GM23248 (cell line): ENCODE results near the gene MRPL46. TPM values are rescaled to one million over a fixed set of nuclear protein-coding genes. Genes with fewer than 3 reads are reported as not detected.

Experiments
- DNase-seq: peaks from one replicate; pipeline ENCODE4 v3.0.0-alpha.2; 2015
- H2AFZ ChIP-seq: fragments of 200-600 bp; sonication (generic); 2 replicates; pipeline ENCODE4 v1.6.1; 2016; ENCODE audit warnings: antibody characterized with exemption
- H3F3A ChIP-seq: fragments of 200-600 bp; sonication (generic); 2 replicates; pipeline ENCODE4 v1.6.1; 2016; ENCODE audit warnings: mild to moderate bottlenecking, antibody characterized with exemption, mixed run types; ENCODE audit not compliant: insufficient read depth
- H3K27ac ChIP-seq: fragments of 200-600 bp; sonication (generic); 2 replicates; pipeline ENCODE4 v1.5.1; 2016; ENCODE audit warnings: mild to moderate bottlenecking
- H3K27me3 ChIP-seq: fragments of 200-600 bp; sonication (generic); replicated peaks from 2 replicates; pipeline ENCODE4 v1.6.1; 2016; ENCODE audit warnings: mild to moderate bottlenecking; ENCODE audit not compliant: insufficient read depth
- H3K36me3 ChIP-seq: fragments of 200-600 bp; sonication (generic); 2 replicates; pipeline ENCODE4 v1.6.1; 2016; ENCODE audit warnings: low read depth, mild to moderate bottlenecking
- H3K4me1 ChIP-seq: fragments of 200-600 bp; sonication (generic); 2 replicates; pipeline ENCODE4 v1.6.1; 2016; ENCODE audit warnings: mild to moderate bottlenecking; ENCODE audit not compliant: insufficient read depth
- H3K4me2 ChIP-seq: fragments of 200-600 bp; sonication (generic); one replicate; pipeline ENCODE4 v1.6.1; 2016; ENCODE audit warnings: mild to moderate bottlenecking; ENCODE audit not compliant: unreplicated experiment
- H3K4me3 ChIP-seq: fragments of 200-600 bp; sonication (generic); 2 replicates; pipeline ENCODE4 v1.5.1; 2016; ENCODE audit warnings: mild to moderate bottlenecking
- H3K79me2 ChIP-seq: fragments of 200-600 bp; sonication (generic); 2 replicates; pipeline ENCODE4 v1.6.1; 2016; ENCODE audit warnings: mild to moderate bottlenecking; ENCODE audit not compliant: insufficient read depth
- H3K9ac ChIP-seq: fragments of 200-600 bp; sonication (generic); 2 replicates; pipeline ENCODE4 v1.6.1; 2016; ENCODE audit warnings: mild to moderate bottlenecking
- H3K9me2 ChIP-seq: fragments of 200-600 bp; sonication (generic); 2 replicates; pipeline ENCODE4 v1.6.1; 2016; ENCODE audit warnings: mixed run types, mild to moderate bottlenecking, moderate library complexity; ENCODE audit not compliant: insufficient read depth
- H3K9me3 ChIP-seq: fragments of 200-600 bp; sonication (generic); one replicate; pipeline ENCODE4 v1.6.1; 2017; ENCODE audit warnings: low read depth
- H4K20me1 ChIP-seq: fragments of 200-600 bp; sonication (generic); 2 replicates; pipeline ENCODE4 v1.6.0; 2016; ENCODE audit not compliant: insufficient read depth
- EZH2 ChIP-seq: fragments of 200-600 bp; sonication (generic); IDR thresholded peaks from 2 replicates; pipeline ENCODE4 v1.6.1; 2018; ENCODE audit warnings: antibody characterized with exemption, mild to moderate bottlenecking; ENCODE audit not compliant: insufficient read depth, poor library complexity, severe bottlenecking
- EZH2phosphoT487 ChIP-seq: fragments of 200-600 bp; sonication (generic); IDR thresholded peaks from 2 replicates; pipeline ENCODE4 v1.6.1; 2018; ENCODE audit warnings: antibody characterized with exemption, moderate library complexity, mild to moderate bottlenecking, low read depth; ENCODE audit not compliant: insufficient read depth
- WGBS, 2 experiments: methylation state at CpG; one replicate each; pipeline ENCODE4 v1.1.6; 2015 to 2017; ENCODE audit warnings: low lambda C conversion rate in 2 of 2, low coverage in 1 of 2; ENCODE audit errors: missing lambda C conversion rate in 2 of 2; 5-methylcytosine and 5-hydroxymethylcytosine counted together
- in situ Hi-C: fragments of 300-500 bp; cut with MboI; formaldehyde crosslinking; loops from 2 replicates; pipeline ENCODE4 v1.15.0; 2020
- polyA plus RNA-seq: library from polyadenylated mRNA; unstranded; fragments of >200 nt; fragmentation: Nextera tagmentation; extraction: Ambion mirVana; gene quantifications from 2 replicates; pipeline ENCODE4 v1.2.1, GENCODE V29; 2016
- total RNA-seq: library from RNA; depleted of rRNA; stranded (reverse); fragments of >200 nt; shearing (Covaris generic); gene quantifications from 2 replicates; pipeline ENCODE4 v1.2.3, GENCODE V29; 2014

Gene MRPL46
- total and polyA plus RNA-seq, 2 experiments from 2014 or later, result 14.6 to 38.4 TPM

- peak overlapping the region; percentile 52; the same call in 1 of the 2 replicates for H2AFZ ChIP-seq
Observed at GRCh38 chr15:88454867-88455810, 12.0 kb downstream of the MRPL46 start.

GRCh38 chr15:88454236-88454635, 13.0 kb downstream of the MRPL46 start:
- H3K9me3 ChIP-seq, result no peaks in the 10 kb centered on the region
- H3K27ac ChIP-seq, result peak overlapping the region; percentile 40; the same call in 1 of the 2 replicates
- H3K4me1 ChIP-seq, result peaks cover 12% of the 10 kb centered on the region
- no peaks in the 10 kb centered on the region for H3K9me2 ChIP-seq
- peaks cover 10% of the 10 kb centered on the region for H3F3A ChIP-seq
- H2AFZ ChIP-seq, result no peak overlapping the region
- H3K9ac ChIP-seq, result no peak overlapping the region
- peak; percentile 63 for DNase-seq
- H3K36me3 ChIP-seq, result peaks cover 8% of the 10 kb centered on the region; the same call in 1 of the 2 replicates
- H3K79me2 ChIP-seq, result no peaks in the 10 kb centered on the region
- peak overlapping the region; percentile 43 for H3K4me2 ChIP-seq
- 20 to 25% methylated on average over 1 of the region's 1 CpG for WGBS, 2 experiments
- no peaks in the 10 kb centered on the region for H3K27me3 ChIP-seq
- no peak overlapping the region for H3K4me3 ChIP-seq
- no peaks in the 10 kb centered on the region for H4K20me1 ChIP-seq
- in situ Hi-C loops, result no loop called here
- TF ChIP-seq EZH2phosphoT487 (no peak), EZH2 (no peak)

More at GRCh38 chr15:88454867-88455810, 12.0 kb downstream of the MRPL46 start:
- no peak overlapping the region for H3K27ac ChIP-seq
- peaks cover 12% of the 10 kb centered on the region for H3K4me1 ChIP-seq
- H3K27me3 ChIP-seq, result no peaks in the 10 kb centered on the region
- no peak overlapping the region for H3K9ac ChIP-seq
- H3K9me3 ChIP-seq, result no peaks in the 10 kb centered on the region
- no peaks in the 10 kb centered on the region for H3K79me2 ChIP-seq
- TF ChIP-seq EZH2 (no peak), EZH2phosphoT487 (no peak)
- peak overlapping the region; percentile 43 for H3K4me2 ChIP-seq
- H3K9me2 ChIP-seq, result no peaks in the 10 kb centered on the region
- in situ Hi-C loops, result no loop called here
- DNase-seq, result peak; percentile 92
- WGBS, 2 experiments, result 24 to 28% methylated on average over 9 of the region's 9 CpGs
- H3K4me3 ChIP-seq, result no peak overlapping the region
- no peaks in the 10 kb centered on the region for H4K20me1 ChIP-seq
- peaks cover 10% of the 10 kb centered on the region for H3F3A ChIP-seq
- peaks cover 13% of the 10 kb centered on the region for H3K36me3 ChIP-seq

DNA sequence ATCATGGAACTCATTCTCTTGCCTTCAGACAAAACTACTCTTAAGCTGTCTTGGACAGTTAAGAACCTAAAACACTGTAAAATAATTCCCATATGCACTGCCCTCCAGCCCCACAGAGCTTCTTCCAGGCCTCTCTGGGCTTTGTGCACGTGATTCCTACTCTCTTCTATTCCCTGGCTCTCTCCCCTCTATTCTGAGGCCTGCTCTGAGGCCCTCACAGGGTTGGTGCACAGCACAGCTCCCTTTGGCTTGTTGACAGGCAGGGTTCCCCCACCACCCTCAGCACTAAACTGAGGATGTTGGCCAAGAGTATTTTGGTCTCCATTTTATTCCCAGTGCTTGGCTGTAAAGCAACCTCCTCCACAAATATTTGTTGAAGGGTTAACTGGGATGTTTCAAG, 13.5 kb downstream of the MRPL46 start:
- Histone ChIP-seq H3K9me2 (no peaks in the 10 kb centered on the region), H3K4me1 (peaks cover 12% of the 10 kb centered on the region), H3K27me3 (no peaks in the 10 kb centered on the region), H3K9me3 (no peaks in the 10 kb centered on the region), H3K79me2 (no peaks in the 10 kb centered on the region), H3K27ac (no peak overlapping the region), H3F3A (peaks cover 10% of the 10 kb centered on the region), H3K36me3 (0 out of 2 replicates have a peak, but pooled peaks cover 2% of the 10 kb centered on the region), H3K4me2 (no peak overlapping the region), H4K20me1 (no peaks in the 10 kb centered on the region), H3K4me3 (no peak overlapping the region), H3K9ac (no peak overlapping the region), H2AFZ (no peak overlapping the region)
- 5 to 40% methylated on average over 1 of the region's 1 CpG for WGBS, 2 experiments
- in situ Hi-C loops, result no loop called here
- TF ChIP-seq EZH2, result no peak
- no peak for TF ChIP-seq EZH2phosphoT487
- no peak for DNase-seq

- peaks cover 10% of the 10 kb centered on the region for H3F3A ChIP-seq
- H3K4me3 ChIP-seq, result no peak overlapping the region
- H3K9me2 ChIP-seq, result no peaks in the 10 kb centered on the region
- peaks cover 12% of the 10 kb centered on the region for H3K4me1 ChIP-seq
- H3K9me3 ChIP-seq, result no peaks in the 10 kb centered on the region
- WGBS, 2 experiments, result 3 to 5% methylated on average over 12 of the region's 12 CpGs
- TF ChIP-seq EZH2, result no peak
- no peak for TF ChIP-seq EZH2phosphoT487
- H3K79me2 ChIP-seq, result no peaks in the 10 kb centered on the region
- H4K20me1 ChIP-seq, result no peaks in the 10 kb centered on the region
- peaks cover 4% of the 10 kb centered on the region; the same call in 1 of the 2 replicates for H3K27me3 ChIP-seq
- no peak overlapping the region for H3K9ac ChIP-seq
- no peak overlapping the region for H2AFZ ChIP-seq
- in situ Hi-C loops, result no loop called here
- DNase-seq, result peak; percentile 84
- no peak overlapping the region for H3K27ac ChIP-seq
- H3K36me3 ChIP-seq, result no peaks in the 10 kb centered on the region
- no peak overlapping the region for H3K4me2 ChIP-seq
Observed at GRCh38 chr15:88450125-88450798, 16.9 kb downstream of the MRPL46 start.
